ENCODE results near the gene ZNF487. TPM values are rescaled to one million over a fixed set of nuclear protein-coding genes. Genes with fewer than 3 reads are reported as not detected.

The ZNF487 gene
- total RNA-seq, 1 experiment from 2014 or later, result 4.0 TPM

DNA sequence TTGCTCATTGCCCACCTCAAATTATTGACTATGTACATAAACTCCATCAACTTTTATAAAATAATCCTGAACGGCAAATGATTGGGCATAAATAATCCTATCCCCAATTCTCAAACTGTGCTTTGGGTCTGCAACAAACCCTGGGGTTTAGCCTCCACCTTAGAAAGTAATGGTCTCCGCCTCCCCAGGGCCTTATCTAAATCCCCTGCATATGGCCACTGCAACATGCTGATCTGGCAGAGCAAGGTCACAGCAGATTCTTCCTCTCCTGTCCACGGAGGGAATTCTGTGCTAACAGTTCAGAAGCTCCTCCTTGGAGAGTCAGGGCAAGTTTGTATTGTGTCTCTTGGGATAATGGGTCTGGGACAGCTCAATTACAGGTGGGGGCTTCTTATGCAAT lies 47.0 kb upstream of the ZNF487 start:
- CTCF ChIA-PET, result interaction anchor here (1.3 kb wide), 1 partner anchor 9 kb away, joined by 4 read pairs; no protein-coding TSS in a partner anchor
- no TSS peak for BruUV-seq (replicated peaks)
- H3K36me3 ChIP-seq (ENCODE audit: control insufficient read depth in 1 of 2, insufficient read depth in 2 of 2, low read length in 2 of 2), result peaks cover 73 to 88% of the 10 kb centered on the region in 2 experiments
- no peaks in the 10 kb centered on the region for H3K4me1 ChIP-seq (ENCODE audit: control insufficient read depth in 1 of 2, insufficient read depth in 2 of 2, low read length in 2 of 2)
- H3K79me2 ChIP-seq (ENCODE audit: insufficient read depth, low read length), result peaks cover 89% of the 10 kb centered on the region
- no peaks in the 10 kb centered on the region for H3K27me3 ChIP-seq (ENCODE audit: insufficient read depth, low read length)
- no peak overlapping the region for H3K4me3 ChIP-seq (replicated peaks in 1 of 2; ENCODE audit: low read depth in 1 of 2, low read length in 2 of 2)
- no peak overlapping the region for H2AFZ ChIP-seq (ENCODE audit: low read depth, low read length, poor library complexity, severe bottlenecking)
- H3K9me2 ChIP-seq (ENCODE audit: insufficient read depth), result no peaks in the 10 kb centered on the region
- no peak overlapping the region for H3K4me2 ChIP-seq (ENCODE audit: low read length)
- DNase-seq (ENCODE audit: low read depth, low spot score) (no peak), ATAC-seq (no peak)
- RAD21 ChIA-PET (ENCODE audit: low non-redundant PET in 1 of 2, low total read pairs in 2 of 2, uncharacterized antibody in 2 of 2, unreplicated experiment in 2 of 2), result no interaction called here
- H3K9ac ChIP-seq (ENCODE audit: low read length), result no peak overlapping the region
- POLR2A ChIA-PET, result no interaction called here
- H4K20me1 ChIP-seq (ENCODE audit: insufficient read depth), result peaks cover 53% of the 10 kb centered on the region; the same call in 1 of the 2 replicates
- intact Hi-C loops (cut with micrococcal nuclease), result no loop called here
- no peaks in the 10 kb centered on the region for H3K9me3 ChIP-seq (ENCODE audit: control insufficient read depth in 1 of 2, insufficient read depth in 1 of 2, low read depth in 1 of 2, low read length in 2 of 2)
- TF ChIP-seq CEBPB (IDR thresholded peaks at IDR 0.05; ENCODE audit: low read depth) (no peak), EGR1 (IDR thresholded peaks at IDR 0.05; ENCODE audit: low read depth) (no peak), SIN3A (IDR thresholded peaks at IDR 0.05; ENCODE audit: low read depth) (no peak), EZH2 (IDR thresholded peaks at IDR 0.05) (no peak), YY1 (IDR thresholded peaks at IDR 0.05; ENCODE audit: extremely low read depth, insufficient replicate concordance, low read depth, low read length) (no peak), ELF1 (IDR thresholded peaks at IDR 0.05; ENCODE audit: borderline replicate concordance, low read depth) (no peak), POLR2A (IDR thresholded peaks at IDR 0.05; ENCODE audit: borderline replicate concordance, extremely low read depth, insufficient read depth, insufficient read length) (no peak), SP1 (IDR thresholded peaks at IDR 0.05; ENCODE audit: low read depth) (no peak), RAD21 (IDR thresholded peaks at IDR 0.05; ENCODE audit: low read depth) (no peak), EZH2phosphoT487 (IDR thresholded peaks at IDR 0.05; ENCODE audit: borderline replicate concordance) (no peak)
- TF ChIP-seq, protein P1, sequence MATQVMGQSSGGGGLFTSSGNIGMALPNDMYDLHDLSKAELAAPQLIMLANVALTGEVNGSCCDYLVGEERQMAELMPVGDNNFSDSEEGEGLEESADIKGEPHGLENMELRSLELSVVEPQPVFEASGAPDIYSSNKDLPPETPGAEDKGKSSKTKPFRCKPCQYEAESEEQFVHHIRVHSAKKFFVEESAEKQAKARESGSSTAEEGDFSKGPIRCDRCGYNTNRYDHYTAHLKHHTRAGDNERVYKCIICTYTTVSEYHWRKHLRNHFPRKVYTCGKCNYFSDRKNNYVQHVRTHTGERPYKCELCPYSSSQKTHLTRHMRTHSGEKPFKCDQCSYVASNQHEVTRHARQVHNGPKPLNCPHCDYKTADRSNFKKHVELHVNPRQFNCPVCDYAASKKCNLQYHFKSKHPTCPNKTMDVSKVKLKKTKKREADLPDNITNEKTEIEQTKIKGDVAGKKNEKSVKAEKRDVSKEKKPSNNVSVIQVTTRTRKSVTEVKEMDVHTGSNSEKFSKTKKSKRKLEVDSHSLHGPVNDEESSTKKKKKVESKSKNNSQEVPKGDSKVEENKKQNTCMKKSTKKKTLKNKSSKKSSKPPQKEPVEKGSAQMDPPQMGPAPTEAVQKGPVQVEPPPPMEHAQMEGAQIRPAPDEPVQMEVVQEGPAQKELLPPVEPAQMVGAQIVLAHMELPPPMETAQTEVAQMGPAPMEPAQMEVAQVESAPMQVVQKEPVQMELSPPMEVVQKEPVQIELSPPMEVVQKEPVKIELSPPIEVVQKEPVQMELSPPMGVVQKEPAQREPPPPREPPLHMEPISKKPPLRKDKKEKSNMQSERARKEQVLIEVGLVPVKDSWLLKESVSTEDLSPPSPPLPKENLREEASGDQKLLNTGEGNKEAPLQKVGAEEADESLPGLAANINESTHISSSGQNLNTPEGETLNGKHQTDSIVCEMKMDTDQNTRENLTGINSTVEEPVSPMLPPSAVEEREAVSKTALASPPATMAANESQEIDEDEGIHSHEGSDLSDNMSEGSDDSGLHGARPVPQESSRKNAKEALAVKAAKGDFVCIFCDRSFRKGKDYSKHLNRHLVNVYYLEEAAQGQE (IDR thresholded peaks at IDR 0.05; ENCODE audit: low read depth), result no peak
- TF ChIP-seq, protein P2, sequence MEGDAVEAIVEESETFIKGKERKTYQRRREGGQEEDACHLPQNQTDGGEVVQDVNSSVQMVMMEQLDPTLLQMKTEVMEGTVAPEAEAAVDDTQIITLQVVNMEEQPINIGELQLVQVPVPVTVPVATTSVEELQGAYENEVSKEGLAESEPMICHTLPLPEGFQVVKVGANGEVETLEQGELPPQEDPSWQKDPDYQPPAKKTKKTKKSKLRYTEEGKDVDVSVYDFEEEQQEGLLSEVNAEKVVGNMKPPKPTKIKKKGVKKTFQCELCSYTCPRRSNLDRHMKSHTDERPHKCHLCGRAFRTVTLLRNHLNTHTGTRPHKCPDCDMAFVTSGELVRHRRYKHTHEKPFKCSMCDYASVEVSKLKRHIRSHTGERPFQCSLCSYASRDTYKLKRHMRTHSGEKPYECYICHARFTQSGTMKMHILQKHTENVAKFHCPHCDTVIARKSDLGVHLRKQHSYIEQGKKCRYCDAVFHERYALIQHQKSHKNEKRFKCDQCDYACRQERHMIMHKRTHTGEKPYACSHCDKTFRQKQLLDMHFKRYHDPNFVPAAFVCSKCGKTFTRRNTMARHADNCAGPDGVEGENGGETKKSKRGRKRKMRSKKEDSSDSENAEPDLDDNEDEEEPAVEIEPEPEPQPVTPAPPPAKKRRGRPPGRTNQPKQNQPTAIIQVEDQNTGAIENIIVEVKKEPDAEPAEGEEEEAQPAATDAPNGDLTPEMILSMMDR (IDR thresholded peaks at IDR 0.05 in 2 of 3, conservative IDR thresholded peaks at IDR 0.05 in 1 of 3; ENCODE audit: borderline replicate concordance in 1 of 3, insufficient read depth in 1 of 3, low read depth in 2 of 3, low read length in 2 of 3), result no peak
- TF ChIP-seq, protein P3, sequence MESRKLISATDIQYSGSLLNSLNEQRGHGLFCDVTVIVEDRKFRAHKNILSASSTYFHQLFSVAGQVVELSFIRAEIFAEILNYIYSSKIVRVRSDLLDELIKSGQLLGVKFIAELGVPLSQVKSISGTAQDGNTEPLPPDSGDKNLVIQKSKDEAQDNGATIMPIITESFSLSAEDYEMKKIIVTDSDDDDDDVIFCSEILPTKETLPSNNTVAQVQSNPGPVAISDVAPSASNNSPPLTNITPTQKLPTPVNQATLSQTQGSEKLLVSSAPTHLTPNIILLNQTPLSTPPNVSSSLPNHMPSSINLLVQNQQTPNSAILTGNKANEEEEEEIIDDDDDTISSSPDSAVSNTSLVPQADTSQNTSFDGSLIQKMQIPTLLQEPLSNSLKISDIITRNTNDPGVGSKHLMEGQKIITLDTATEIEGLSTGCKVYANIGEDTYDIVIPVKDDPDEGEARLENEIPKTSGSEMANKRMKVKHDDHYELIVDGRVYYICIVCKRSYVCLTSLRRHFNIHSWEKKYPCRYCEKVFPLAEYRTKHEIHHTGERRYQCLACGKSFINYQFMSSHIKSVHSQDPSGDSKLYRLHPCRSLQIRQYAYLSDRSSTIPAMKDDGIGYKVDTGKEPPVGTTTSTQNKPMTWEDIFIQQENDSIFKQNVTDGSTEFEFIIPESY (IDR thresholded peaks at IDR 0.05; ENCODE audit: extremely low read depth, insufficient replicate concordance, low read length), result no peak
- no peak overlapping the region for H3K27ac ChIP-seq (ENCODE audit: low read depth, low read length)

All from HCT116 (cell line).